GM23338 (cell line): Measurements from ENCODE around the gene BPI. TPM values are rescaled to one million over a fixed set of nuclear protein-coding genes. Genes with fewer than 3 reads are reported as not detected.

ENCODE experiments used
- ATAC-seq: fragments of 200-7000 bp; cut with Tn5 transposase; 3 replicates; pipeline ENCODE4 v1.9.1; 2020
- DNase-seq: peaks from one replicate; pipeline ENCODE4 v3.0.0-alpha.2; 2015; ENCODE audit warnings: low spot score
- H2AFZ ChIP-seq: fragments of 200-600 bp; sonication (generic); 2 replicates; pipeline ENCODE4 v1.8.0; 2016; ENCODE audit warnings: antibody characterized with exemption, mild to moderate bottlenecking, moderate library complexity
- H3F3A ChIP-seq: fragments of 200-600 bp; sonication (generic); replicated peaks from 2 replicates; pipeline ENCODE4 v1.8.0; 2017; ENCODE audit warnings: antibody characterized with exemption, mixed run types, low read depth
- H3K27ac ChIP-seq: fragments of 200-600 bp; sonication (generic); 2 replicates; pipeline ENCODE4 v1.6.1; 2016; ENCODE audit warnings: low read depth
- H3K27me3 ChIP-seq: fragments of 200-600 bp; sonication (generic); 2 replicates; pipeline ENCODE4 v1.8.0; 2016; ENCODE audit warnings: mild to moderate bottlenecking, mixed run types, moderate library complexity; ENCODE audit not compliant: insufficient read depth
- H3K36me3 ChIP-seq: fragments of 200-600 bp; sonication (generic); 2 replicates; pipeline ENCODE4 v1.8.0; 2016; ENCODE audit warnings: mild to moderate bottlenecking; ENCODE audit not compliant: insufficient read depth
- H3K4me1 ChIP-seq: fragments of 200-600 bp; sonication (generic); 2 replicates; pipeline ENCODE4 v1.8.0; 2016; ENCODE audit warnings: mild to moderate bottlenecking, moderate library complexity; ENCODE audit not compliant: insufficient read depth
- H3K4me2 ChIP-seq: fragments of 200-600 bp; sonication (generic); 2 replicates; pipeline ENCODE4 v1.7.1; 2017; ENCODE audit warnings: mixed run types
- H3K4me3 ChIP-seq: fragments of 200-600 bp; sonication (generic); 2 replicates; pipeline ENCODE4 v1.6.1; 2016; ENCODE audit warnings: mixed run types
- H3K79me2 ChIP-seq: fragments of 200-600 bp; sonication (generic); replicated peaks from 2 replicates; pipeline ENCODE4 v1.8.0; 2017; ENCODE audit warnings: mild to moderate bottlenecking; ENCODE audit not compliant: insufficient read depth
- H3K9me2 ChIP-seq: fragments of 200-600 bp; sonication (generic); 2 replicates; pipeline ENCODE4 v1.8.0; 2017; ENCODE audit not compliant: insufficient read depth
- H4K20me1 ChIP-seq: fragments of 200-600 bp; sonication (generic); replicated peaks from 2 replicates; pipeline ENCODE4 v1.8.0; 2017; ENCODE audit warnings: mild to moderate bottlenecking; ENCODE audit not compliant: insufficient read depth
- H3K27ac Mint-ChIP-seq: 2 replicates; pipeline ENCODE4 v1.8.0; 2020; ENCODE audit warnings: inconsistent platforms, mild to moderate bottlenecking, moderate library complexity, mixed read lengths
- H3K27me3 Mint-ChIP-seq: 3 replicates; pipeline ENCODE4 v1.8.0; 2022; ENCODE audit warnings: low read depth, mild to moderate bottlenecking, moderate library complexity, mixed read lengths, inconsistent platforms; ENCODE audit not compliant: insufficient read depth, poor library complexity
- H3K36me3 Mint-ChIP-seq: 3 replicates; pipeline ENCODE4 v1.8.0; 2021; ENCODE audit warnings: low read depth, mild to moderate bottlenecking, inconsistent platforms, moderate library complexity, mixed read lengths
- H3K4me1 Mint-ChIP-seq: 3 replicates; pipeline ENCODE4 v1.8.0; 2020; ENCODE audit warnings: mild to moderate bottlenecking, inconsistent platforms, mixed read lengths
- H3K4me3 Mint-ChIP-seq: 3 replicates; pipeline ENCODE4 v1.8.0; 2021; ENCODE audit warnings: moderate library complexity, mild to moderate bottlenecking, inconsistent platforms, mixed read lengths
- H3K9me3 Mint-ChIP-seq: 3 replicates; pipeline ENCODE4 v1.8.0; 2020; ENCODE audit warnings: moderate library complexity, mild to moderate bottlenecking, inconsistent platforms, mixed read lengths
- CREB1 ChIP-seq: fragments of 250-450 bp; sonication (Bioruptor Pico); IDR thresholded peaks from 2 replicates; pipeline ENCODE4 v1.5.0; 2020; ENCODE audit warnings: low read depth, mild to moderate bottlenecking, moderate library complexity
- EZH2 ChIP-seq: fragments of 200-600 bp; sonication (generic); IDR thresholded peaks from one replicate; pipeline ENCODE4 v1.8.0; 2017; ENCODE audit warnings: antibody characterized with exemption, mild to moderate bottlenecking, low read depth; ENCODE audit not compliant: unreplicated experiment
- EZH2phosphoT487 ChIP-seq: fragments of 200-600 bp; sonication (generic); IDR thresholded peaks from one replicate; pipeline ENCODE4 v1.8.1; 2018; ENCODE audit warnings: antibody characterized with exemption; ENCODE audit not compliant: unreplicated experiment
- NANOG ChIP-seq: IDR thresholded peaks from 2 replicates; pipeline ENCODE4 v1.6.1; 2016; ENCODE audit warnings: antibody characterized with exemption, borderline replicate concordance
- REST ChIP-seq: IDR thresholded peaks from one replicate; pipeline ENCODE4 v1.6.1; 2018; ENCODE audit warnings: antibody characterized with exemption; ENCODE audit not compliant: unreplicated experiment
- STAT1 ChIP-seq: IDR thresholded peaks from one replicate; pipeline ENCODE4 v1.6.1; 2016; ENCODE audit warnings: antibody characterized with exemption; ENCODE audit not compliant: unreplicated experiment
- ZNF114 ChIP-seq: fragments of 250-450 bp; sonication (Bioruptor Pico); IDR thresholded peaks from 2 replicates; pipeline ENCODE4 v1.5.0; 2020; ENCODE audit warnings: mild to moderate bottlenecking, moderate library complexity
- ZNF331 ChIP-seq: fragments of 250-450 bp; sonication (Bioruptor Pico); IDR thresholded peaks from 2 replicates; pipeline ENCODE4 v1.5.0; 2020; ENCODE audit warnings: low read depth, mild to moderate bottlenecking, moderate library complexity
- polyA plus RNA-seq: library from polyadenylated mRNA; unstranded; fragments of >200 nt; fragmentation: Nextera tagmentation; extraction: Ambion mirVana; gene quantifications from 2 replicates; pipeline ENCODE4 v1.2.1, GENCODE V29; 2016
- total RNA-seq: library from RNA; depleted of rRNA; stranded (reverse); fragments of >200 nt; shearing (Covaris generic); gene quantifications from 2 replicates; pipeline ENCODE4 v1.2.3, GENCODE V29; 2014
- TF ChIP-seq, protein P1 (sequence below): fragments of 250-450 bp; sonication (Bioruptor Pico); IDR thresholded peaks from 2 replicates; pipeline ENCODE4 v1.5.0; 2020; ENCODE audit warnings: mild to moderate bottlenecking, moderate library complexity

BPI gene
- total and polyA plus RNA-seq, 2 experiments from 2014 or later: not detected

- TF ChIP-seq CREB1 (CRISPR knock-in tag) (no peak), EZH2 (no peak), REST (no peak), EZH2phosphoT487 (no peak)
These were observed 47.9 kb upstream of the BPI start (continued) for GRCh38 chr20:38256021-38256420.

DNA sequence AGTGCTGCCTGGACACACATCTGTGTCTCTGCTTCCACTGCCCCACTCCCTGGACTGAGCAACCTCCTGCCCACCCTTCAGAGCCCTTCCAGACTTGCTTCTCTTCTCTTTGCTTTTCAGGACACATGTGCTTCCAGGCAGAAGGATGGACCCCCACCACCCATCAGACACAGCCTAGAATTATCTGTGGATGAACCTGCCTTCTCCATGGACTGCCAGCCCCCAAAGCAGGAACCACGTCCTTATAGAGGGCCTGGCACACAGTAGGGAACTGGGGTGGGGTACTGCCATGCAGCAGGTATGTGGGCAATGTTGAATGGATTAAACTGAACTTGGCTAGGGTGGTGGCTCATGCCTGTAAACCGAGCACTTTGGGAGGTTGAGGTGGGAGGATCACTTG is 47.0 kb upstream of the BPI start:
- no peaks in the 10 kb centered on the region for H3K79me2 ChIP-seq
- H3K4me1 Mint-ChIP-seq: peaks cover 18% of the 10 kb centered on the region
- H3K27ac Mint-ChIP-seq: no peak overlapping the region
- ATAC-seq (no peak), DNase-seq (no peak)
- no peak overlapping the region for H3K4me3 Mint-ChIP-seq
- H3K27ac ChIP-seq: no peak overlapping the region
- H3K36me3 ChIP-seq: no peaks in the 10 kb centered on the region
- peaks cover 20% of the 10 kb centered on the region for H3K27me3 Mint-ChIP-seq
- no peak for TF ChIP-seq STAT1
- no peak for TF ChIP-seq EZH2phosphoT487
- TF ChIP-seq NANOG: no peak
- TF ChIP-seq ZNF331 (CRISPR knock-in tag): no peak
- no peak for TF ChIP-seq ZNF114 (CRISPR knock-in tag)
- no peak for TF ChIP-seq CREB1 (CRISPR knock-in tag)
- H3K9me3 Mint-ChIP-seq: no peaks in the 10 kb centered on the region
- no peaks in the 10 kb centered on the region for H3K9me2 ChIP-seq
- no peaks in the 10 kb centered on the region for H3F3A ChIP-seq
- no peak overlapping the region for H3K4me3 ChIP-seq
- no peak overlapping the region for H2AFZ ChIP-seq
- peaks cover 22% of the 10 kb centered on the region for H3K27me3 ChIP-seq
- H4K20me1 ChIP-seq: no peaks in the 10 kb centered on the region
- peaks cover 10% of the 10 kb centered on the region; the same call in 1 of the 2 replicates for H3K4me1 ChIP-seq
- no peaks in the 10 kb centered on the region for H3K36me3 Mint-ChIP-seq
- H3K4me2 ChIP-seq: no peak overlapping the region

GRCh38 chr20:38258545-38259215 is 45.3 kb upstream of the BPI start:
- no peak overlapping the region for H3K4me3 ChIP-seq
- H3K4me3 Mint-ChIP-seq: no peak overlapping the region
- TF ChIP-seq EZH2phosphoT487: no peak
- no peak for TF ChIP-seq CREB1 (CRISPR knock-in tag)
- TF ChIP-seq, protein P1, sequence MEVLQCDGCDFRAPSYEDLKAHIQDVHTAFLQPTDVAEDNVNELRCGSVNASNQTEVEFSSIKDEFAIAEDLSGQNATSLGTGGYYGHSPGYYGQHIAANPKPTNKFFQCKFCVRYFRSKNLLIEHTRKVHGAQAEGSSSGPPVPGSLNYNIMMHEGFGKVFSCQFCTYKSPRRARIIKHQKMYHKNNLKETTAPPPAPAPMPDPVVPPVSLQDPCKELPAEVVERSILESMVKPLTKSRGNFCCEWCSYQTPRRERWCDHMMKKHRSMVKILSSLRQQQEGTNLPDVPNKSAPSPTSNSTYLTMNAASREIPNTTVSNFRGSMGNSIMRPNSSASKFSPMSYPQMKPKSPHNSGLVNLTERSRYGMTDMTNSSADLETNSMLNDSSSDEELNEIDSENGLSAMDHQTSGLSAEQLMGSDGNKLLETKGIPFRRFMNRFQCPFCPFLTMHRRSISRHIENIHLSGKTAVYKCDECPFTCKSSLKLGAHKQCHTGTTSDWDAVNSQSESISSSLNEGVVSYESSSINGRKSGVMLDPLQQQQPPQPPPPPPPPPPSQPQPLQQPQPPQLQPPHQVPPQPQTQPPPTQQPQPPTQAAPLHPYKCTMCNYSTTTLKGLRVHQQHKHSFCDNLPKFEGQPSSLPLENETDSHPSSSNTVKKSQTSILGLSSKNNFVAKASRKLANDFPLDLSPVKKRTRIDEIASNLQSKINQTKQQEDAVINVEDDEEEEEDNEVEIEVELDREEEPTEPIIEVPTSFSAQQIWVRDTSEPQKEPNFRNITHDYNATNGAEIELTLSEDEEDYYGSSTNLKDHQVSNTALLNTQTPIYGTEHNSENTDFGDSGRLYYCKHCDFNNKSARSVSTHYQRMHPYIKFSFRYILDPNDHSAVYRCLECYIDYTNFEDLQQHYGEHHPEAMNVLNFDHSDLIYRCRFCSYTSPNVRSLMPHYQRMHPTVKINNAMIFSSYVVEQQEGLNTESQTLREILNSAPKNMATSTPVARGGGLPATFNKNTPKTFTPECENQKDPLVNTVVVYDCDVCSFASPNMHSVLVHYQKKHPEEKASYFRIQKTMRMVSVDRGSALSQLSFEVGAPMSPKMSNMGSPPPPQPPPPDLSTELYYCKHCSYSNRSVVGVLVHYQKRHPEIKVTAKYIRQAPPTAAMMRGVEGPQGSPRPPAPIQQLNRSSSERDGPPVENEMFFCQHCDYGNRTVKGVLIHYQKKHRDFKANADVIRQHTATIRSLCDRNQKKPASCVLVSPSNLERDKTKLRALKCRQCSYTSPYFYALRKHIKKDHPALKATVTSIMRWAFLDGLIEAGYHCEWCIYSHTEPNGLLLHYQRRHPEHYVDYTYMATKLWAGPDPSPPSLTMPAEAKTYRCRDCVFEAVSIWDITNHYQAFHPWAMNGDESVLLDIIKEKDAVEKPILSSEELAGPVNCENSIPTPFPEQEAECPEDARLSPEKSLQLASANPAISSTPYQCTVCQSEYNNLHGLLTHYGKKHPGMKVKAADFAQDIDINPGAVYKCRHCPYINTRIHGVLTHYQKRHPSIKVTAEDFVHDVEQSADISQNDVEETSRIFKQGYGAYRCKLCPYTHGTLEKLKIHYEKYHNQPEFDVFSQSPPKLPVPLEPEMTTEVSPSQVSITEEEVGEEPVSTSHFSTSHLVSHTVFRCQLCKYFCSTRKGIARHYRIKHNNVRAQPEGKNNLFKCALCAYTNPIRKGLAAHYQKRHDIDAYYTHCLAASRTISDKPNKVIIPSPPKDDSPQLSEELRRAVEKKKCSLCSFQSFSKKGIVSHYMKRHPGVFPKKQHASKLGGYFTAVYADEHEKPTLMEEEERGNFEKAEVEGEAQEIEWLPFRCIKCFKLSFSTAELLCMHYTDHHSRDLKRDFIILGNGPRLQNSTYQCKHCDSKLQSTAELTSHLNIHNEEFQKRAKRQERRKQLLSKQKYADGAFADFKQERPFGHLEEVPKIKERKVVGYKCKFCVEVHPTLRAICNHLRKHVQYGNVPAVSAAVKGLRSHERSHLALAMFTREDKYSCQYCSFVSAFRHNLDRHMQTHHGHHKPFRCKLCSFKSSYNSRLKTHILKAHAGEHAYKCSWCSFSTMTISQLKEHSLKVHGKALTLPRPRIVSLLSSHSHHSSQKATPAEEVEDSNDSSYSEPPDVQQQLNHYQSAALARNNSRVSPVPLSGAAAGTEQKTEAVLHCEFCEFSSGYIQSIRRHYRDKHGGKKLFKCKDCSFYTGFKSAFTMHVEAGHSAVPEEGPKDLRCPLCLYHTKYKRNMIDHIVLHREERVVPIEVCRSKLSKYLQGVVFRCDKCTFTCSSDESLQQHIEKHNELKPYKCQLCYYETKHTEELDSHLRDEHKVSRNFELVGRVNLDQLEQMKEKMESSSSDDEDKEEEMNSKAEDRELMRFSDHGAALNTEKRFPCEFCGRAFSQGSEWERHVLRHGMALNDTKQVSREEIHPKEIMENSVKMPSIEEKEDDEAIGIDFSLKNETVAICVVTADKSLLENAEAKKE (CRISPR knock-in tag): no peak

More at GRCh38 chr20:38258545-38259215, 45.3 kb upstream of the BPI start:
- H3K27me3 ChIP-seq: peaks cover 23% of the 10 kb centered on the region
- Mint-ChIP-seq H3K27me3 (peaks cover 18% of the 10 kb centered on the region), H3K36me3 (no peaks in the 10 kb centered on the region), H3K27ac (no peak overlapping the region), H3K9me3 (no peaks in the 10 kb centered on the region), H3K4me1 (peaks cover 8% of the 10 kb centered on the region)
- H3K79me2 ChIP-seq: no peaks in the 10 kb centered on the region
- no peak for ATAC-seq
- H3K27ac ChIP-seq: no peak overlapping the region
- H2AFZ ChIP-seq: no peak overlapping the region
- H3F3A ChIP-seq: no peaks in the 10 kb centered on the region
- peaks cover 5% of the 10 kb centered on the region; the same call in 1 of the 2 replicates for H3K4me1 ChIP-seq
- no peaks in the 10 kb centered on the region for H4K20me1 ChIP-seq
- H3K36me3 ChIP-seq: no peaks in the 10 kb centered on the region
- no peak for DNase-seq
- H3K9me2 ChIP-seq: no peaks in the 10 kb centered on the region
- H3K4me2 ChIP-seq: no peak overlapping the region
